ENCODE results near the gene MRPS2.

DNA sequence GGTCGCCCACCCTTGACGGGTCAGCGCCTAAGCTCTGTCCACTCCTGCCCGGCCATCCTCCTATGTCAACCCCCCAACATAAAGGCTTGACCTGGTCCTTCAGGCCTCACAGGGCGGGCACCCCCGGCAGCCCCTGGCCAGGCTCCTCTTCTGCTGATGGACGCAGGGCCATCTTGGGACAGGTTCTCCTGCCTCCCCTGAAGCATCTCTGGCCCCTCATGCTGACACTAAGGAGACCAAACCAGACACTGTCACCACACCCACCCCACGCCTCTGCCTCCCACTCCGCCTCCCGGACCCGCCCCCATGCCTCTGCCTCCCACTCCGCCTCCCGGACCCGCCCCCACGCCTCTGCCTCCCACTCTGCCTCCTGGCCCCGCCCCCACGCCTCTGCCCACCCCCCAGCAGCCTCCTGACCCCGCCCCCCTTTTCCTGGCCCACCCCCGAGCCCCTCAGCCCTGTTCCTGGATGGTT lies 52.3 kb downstream of the MRPS2 start:
- TF ChIP-seq CTCF (IDR thresholded peaks at IDR 0.05; ENCODE audit: poor library complexity) (no peak), EZH2 (IDR thresholded peaks at IDR 0.05; ENCODE audit: borderline replicate concordance) (no peak)
